ENCODE data around the gene PRKG1.
A peak's percentile ranks its signal among the peaks of the same experiment; 100 is the strongest.
"Not testable (repeated sequence)": the region's sequence is repeated elsewhere in the genome, so short reads cannot be mapped to it uniquely, and the experiment has no call there.

Gene PRKG1

DNA sequence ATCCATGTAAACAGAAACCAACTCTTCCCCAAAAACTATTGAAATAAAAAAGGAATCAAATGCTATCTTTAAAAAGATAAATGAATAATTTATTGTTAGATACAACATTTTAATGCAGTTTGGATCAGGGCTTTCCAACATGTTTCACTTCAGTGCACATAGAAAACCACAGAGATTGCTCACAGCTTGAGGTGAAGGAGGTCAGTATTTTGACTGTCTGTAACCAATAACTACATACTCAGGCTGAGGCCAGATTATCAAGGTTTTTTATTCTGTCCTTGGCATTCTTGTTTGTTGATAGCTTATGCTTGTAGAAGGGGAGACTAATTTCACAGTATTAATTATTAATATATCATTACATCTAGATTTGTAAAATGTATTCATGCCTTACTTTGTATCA is 195.5 kb downstream of the PRKG1 start:
- DNase-seq (ENCODE audit: low read depth, low spot score) = peak; percentile 43

DNA sequence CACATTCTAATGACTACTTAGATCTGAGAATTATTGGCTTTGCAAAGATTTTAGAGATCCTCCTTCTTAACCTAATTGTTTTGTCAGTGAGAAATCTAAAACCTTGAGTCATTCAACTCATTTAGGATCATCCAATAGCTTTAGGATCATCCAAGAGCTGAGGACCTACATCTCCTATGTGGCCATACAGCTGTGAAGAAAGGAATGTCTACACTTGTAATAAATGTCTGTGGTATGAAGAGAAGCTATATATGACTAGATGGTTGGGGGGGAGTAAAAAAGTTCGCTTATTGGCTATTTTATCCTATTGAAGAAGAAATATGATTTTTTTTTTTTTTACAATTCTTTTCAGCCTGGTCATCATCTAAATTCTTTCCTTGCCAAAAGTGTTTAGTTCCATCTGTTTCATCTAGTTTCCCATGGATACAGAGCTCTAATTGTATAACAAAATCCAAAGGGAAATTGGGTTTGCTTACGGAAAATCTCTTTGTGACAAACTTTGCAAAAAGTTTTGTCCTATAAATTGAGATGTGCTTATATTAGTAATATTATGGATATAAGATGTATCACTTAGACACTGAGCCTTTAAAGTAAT is 196.7 kb downstream of the PRKG1 start:
- no peak for DNase-seq (ENCODE audit: low read depth, low spot score)

- DNase-seq (ENCODE audit: low read depth, low spot score) = not testable (repeated sequence)
These were observed 197.8 kb downstream of the PRKG1 start for GRCh38 chr10:51272099-51272498.

DNA sequence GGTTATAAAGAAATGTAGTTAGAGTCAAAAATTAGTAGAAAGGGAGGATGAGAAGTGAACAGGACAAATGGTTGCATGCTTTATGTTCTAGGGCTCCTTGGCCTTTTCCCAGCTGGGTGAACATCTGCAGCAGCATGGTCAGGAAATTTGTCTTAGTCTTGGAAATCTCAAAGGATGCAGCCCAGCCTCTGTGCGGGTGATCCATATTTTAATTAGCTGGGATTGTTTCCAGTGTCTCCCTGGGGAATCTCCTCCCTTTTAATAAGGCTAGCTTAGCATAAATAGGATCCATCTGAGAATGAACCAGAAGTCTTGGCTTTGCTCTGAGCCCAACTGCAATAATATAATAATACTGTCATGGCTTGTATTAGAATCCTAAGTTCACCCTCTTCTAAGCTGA is 198.3 kb downstream of the PRKG1 start:
- no peak for DNase-seq (ENCODE audit: low read depth, low spot score)

DNA sequence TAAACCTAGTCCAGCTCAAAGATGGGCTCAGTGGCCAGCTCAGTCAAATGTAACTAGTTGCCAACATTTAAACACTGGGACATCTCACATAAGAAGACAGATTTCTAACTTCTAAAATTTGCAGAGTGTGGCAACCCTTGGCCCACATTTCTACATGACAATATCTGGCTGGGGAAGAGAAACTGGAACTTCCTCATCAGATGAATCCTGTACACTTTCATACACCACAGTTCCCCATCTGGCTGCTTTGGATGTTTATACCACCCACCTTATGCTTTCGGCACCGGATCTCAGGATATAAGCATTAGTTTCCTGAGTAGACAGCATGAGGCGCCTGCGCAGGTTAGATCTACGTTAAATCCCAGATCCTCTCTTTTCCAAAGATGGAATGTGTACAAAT is 199.3 kb downstream of the PRKG1 start:
- DNase-seq (ENCODE audit: low read depth, low spot score) = no peak

DNA sequence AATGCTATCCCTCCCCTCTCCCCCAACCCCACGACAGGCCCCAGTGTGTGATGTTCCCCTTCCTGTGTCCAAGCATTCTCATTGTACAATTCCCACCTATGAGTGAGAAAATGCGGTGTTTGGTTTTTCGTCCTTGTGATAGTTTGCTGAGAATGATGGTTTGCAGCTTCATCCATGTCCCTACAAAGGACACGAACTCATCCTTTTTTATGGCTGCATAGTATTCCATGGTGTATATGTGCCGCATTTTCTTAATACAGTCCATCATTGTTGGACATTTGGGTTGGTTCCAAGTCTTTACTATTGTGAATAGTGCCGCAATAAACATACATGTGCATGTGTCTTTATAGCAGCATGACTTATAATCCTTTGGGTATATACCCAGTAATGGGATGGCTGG is 201.8 kb downstream of the PRKG1 start:
- not testable (repeated sequence) for DNase-seq (ENCODE audit: low read depth, low spot score)

DNA sequence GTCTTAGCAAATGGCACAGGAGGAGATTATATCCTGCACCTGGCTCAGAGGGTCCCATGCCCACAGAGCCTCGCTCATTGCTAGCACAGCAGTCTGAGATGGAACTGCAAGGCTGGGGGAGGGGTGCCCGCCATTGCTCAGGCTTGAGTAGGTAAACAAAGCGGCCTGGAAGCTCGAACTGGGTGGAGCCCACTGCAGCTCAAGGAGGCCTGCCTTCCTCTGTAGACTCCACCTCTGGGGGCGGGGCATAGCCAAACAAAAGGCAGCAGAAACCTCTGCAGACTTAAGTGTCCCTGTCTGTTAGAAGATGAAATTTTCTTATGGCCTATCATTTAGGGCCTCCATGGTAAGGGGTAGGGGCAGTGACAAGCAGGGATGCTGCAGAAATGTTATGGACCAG is 207.1 kb downstream of the PRKG1 start:
- not testable (repeated sequence) for DNase-seq (ENCODE audit: low read depth, low spot score)

- no peak for DNase-seq (ENCODE audit: low read depth, low spot score)
These were observed 211.3 kb downstream of the PRKG1 start for GRCh38 chr10:51285601-51286000.

- no peak for DNase-seq (ENCODE audit: low read depth, low spot score)
These were observed 214.2 kb downstream of the PRKG1 start for GRCh38 chr10:51288511-51288910.

DNA sequence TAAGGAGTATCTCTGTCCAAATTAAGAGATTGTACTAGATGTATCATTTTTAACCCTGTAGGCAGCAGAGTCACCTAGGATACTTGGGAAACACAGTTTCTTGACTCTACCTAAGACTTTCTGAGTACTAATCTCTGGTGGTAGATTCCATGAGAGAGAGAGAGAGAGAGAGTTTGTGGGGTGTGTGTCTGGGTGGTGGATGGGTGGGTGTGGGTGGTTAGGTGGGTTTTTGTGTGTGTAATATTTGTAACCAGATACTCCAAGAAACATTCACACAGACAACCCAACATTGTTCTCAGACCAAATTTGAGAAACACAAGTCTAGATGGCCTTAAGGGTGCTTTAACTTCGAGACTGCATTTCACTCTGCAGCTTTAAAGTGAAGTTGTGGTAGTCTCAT is 215.2 kb downstream of the PRKG1 start:
- no peak for DNase-seq (ENCODE audit: low read depth, low spot score)

GRCh38 chr10:51291961-51292360 is 217.7 kb downstream of the PRKG1 start:
- no peak for DNase-seq (ENCODE audit: low read depth, low spot score)

GRCh38 chr10:51297438-51297837 is 223.2 kb downstream of the PRKG1 start:
- DNase-seq (ENCODE audit: low read depth, low spot score) = no peak

DNA sequence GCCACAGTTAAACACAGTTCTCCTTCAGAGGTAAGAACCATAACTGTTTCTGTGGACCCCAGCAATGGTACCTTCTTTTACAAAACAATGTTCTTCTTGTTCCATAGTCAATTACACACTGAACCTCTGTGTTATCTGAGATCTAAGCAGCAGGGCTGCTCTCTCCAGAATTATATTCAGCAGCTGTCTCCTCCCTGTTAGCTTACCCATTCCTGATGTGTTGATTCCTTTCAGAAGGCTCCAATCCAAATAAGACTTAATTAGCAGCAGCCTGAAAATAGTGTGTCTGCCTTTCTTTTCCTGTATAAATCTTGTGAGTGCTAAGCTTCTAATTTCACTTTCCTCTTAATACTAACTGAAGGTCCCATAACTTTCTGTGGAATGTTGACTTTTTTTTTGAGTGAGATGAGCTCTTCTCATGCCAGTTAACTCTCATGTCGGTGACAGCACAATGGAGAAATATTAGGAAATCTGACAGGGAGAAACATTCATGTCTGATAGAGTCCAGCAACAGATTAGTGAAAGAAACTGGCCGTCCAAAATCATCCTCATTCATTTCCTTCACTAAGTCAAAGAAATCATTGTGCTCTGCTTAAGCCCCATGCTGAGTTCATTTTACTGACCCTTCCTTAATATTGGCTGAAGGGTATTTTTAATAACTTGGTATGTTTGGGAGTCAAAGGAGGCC is 226.5 kb downstream of the PRKG1 start:
- DNase-seq (ENCODE audit: low read depth, low spot score) = peak; percentile 11

DNA sequence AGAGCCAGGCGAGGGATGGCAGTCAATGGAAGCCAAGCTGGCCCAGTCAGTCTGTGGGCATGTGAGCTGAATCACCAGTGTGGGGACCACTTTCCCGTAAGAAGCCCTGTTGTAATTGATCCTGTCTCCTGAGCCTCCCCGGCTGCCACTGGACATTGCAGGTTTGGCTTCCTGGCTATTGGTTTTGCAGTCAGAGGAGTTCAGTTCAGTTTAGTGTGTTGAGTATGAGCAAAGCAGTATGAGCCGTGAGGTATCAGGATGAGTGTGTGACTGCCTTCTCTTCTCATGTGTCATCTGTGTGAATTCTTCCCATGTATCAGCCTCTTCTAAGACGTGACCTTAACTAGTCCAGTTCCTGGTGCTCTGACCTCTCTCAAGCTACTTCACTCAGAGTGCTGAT is 227.4 kb downstream of the PRKG1 start:
- DNase-seq (ENCODE audit: low read depth, low spot score) = no peak

DNA sequence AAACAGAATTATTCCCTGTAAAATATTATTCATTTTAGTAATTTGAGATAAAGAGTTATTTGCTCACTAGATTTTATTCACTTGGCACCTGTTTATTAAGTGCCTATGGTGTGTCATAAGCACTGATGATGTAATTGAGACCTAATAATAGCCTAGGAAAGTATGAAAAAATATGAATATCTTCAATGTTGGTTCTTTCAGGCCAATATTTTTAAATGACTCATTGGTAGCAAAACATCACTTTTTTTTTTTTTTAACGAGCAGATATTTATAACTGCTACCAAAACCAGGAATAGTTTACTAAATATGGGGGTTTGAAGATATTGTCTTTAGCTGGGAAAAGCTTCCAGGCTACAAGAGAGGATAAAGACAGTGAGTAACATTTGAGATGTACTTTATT is 228.0 kb downstream of the PRKG1 start:
- no peak for DNase-seq (ENCODE audit: low read depth, low spot score)

GRCh38 chr10:51308116-51308515 is 233.8 kb downstream of the PRKG1 start:
- DNase-seq (ENCODE audit: low read depth, low spot score) = no peak

DNA sequence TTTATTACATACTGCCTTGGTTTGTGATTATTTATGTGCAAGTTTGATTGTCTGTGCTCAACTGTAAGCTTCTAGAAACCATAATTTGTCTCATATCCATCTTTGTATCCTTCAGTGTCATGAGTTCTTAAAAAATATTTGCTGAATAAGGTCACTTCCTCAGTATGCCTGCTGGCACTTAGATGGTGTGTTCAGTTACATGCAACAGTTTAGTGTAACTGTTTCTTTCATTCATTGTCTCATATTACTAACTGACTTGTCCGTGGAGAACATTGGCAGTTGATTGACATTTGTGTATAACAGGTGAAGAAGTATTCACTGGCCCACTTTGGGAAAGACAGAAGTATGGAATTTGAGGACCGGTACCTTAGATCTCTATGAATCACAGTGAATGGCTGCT is 236.9 kb downstream of the PRKG1 start:
- DNase-seq (ENCODE audit: low read depth, low spot score) = no peak

DNA sequence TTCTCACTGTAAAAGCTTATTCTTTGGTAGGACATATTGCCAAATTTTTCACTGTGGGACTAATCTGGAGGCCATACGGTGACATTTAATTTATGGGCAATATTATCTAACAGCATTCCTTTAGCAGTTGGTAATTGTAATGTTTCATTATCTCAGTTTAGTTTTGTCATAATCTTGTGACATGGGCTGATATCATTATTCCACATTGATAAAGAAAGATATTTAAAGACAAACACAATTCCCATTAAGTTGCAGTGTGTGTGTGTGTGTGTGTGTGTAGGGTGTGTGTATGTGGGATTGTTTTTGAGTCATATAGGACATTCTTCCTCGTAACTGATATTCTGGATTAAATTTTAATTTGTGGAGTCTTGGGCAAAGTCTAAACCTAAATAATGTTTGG is 238.5 kb downstream of the PRKG1 start:
- DNase-seq (ENCODE audit: low read depth, low spot score) = no peak

DNA sequence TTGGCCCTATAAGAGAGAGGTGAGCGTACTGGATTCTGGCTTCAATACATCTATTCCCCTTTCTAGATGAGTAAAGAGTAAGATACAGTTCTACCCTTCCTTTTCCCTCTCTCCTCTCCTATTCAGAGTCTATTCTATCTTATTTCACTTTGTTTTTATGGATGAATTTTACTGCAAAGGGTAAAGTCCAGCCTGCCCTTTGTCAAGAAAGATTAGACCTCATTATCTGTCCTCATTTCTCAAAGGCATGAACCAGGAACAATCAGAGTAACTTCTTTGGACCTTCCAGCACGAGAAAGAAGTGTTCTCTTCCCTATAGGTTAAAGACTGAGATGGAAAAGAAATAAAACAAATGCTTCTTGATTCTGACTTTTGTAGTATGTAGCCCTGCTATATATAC is 239.0 kb downstream of the PRKG1 start:
- no peak for DNase-seq (ENCODE audit: low read depth, low spot score)

DNA sequence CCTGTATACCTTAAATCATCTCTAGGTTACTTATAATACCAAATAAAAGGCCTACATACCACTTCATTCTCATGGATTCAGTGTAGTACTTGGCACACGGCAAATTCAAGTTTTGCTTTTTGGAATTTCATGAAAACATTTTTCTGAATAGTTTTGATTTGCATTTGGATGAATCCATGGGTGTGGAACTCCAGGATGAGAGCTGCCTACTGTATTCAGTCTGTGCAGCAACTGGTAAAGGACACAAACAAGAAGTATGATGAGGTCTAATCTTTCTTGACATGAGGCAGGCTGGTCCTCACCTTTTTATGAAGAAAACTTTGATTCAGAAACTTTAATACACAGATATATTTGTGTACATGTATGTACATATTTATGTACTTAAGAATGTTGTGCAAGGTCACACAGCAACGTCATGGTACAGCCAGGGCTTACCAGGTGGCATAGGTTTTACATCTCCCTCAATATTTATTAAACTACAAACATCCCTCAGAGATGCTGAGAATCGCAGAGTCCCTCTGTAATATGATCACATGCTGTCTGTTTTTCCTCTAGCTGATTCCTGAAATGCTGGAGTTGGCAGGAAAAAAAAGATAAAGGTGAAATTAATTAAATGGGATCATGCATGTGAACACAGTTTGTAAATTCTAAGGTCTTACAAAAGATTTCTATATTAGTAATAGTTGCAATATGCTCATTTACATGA is 239.6 kb downstream of the PRKG1 start:
- DNase-seq (ENCODE audit: low read depth, low spot score) = no peak

- no peak for DNase-seq (ENCODE audit: low read depth, low spot score)
These were observed 240.2 kb downstream of the PRKG1 start for GRCh38 chr10:51314481-51314880.

DNA sequence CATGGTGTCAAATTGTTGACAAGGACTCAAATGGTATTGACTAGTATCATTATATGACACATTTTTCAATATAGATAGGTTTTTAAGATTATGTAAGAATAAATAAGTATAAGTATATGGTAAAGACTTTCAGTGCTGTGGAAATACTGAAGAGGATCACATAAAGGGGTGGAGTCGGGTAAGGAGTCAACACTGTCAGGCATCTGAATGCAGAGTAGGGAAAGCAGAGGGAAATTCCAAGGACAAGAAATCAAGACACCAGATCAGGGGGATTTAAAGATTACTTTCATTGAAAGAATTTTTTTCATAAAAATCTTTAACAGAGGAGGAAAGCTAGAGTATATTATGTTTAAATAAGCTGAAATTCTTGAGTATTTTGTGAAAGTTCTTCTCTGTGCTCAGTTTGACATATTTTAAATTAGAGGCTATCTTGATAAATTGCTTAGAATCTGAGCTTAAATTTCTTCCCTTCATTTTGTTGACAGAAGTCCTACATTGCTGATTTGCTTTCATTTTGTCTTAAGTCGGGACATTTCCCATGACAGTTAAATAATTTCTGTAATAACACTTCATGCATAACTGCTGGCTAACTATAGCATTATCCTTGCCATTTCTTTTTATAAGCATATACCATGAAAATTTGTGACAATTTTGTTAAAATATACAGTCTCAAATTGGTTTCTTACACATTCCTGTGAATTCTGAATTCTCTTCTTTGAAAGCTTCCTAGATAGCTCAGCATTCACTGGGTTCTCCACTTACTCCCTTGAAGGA is 244.3 kb downstream of the PRKG1 start:
- no peak for DNase-seq (ENCODE audit: low read depth, low spot score)

GRCh38 chr10:51319173-51319435 is 244.8 kb downstream of the PRKG1 start:
- no peak for DNase-seq (ENCODE audit: low read depth, low spot score)
